Gastroesophageal sphincter (tissue), 3 donors: Measurements from ENCODE around the gene NPW.

ENCODE experiments used
- CTCF ChIP-seq, 4 experiments: fragments of 200-600 bp in 2 of 4; fragments of 450-650 bp in 2 of 4; sonication (generic) in 1 of 4; IDR thresholded peaks; one replicate each; pipeline ENCODE4 v1.5.1; 2017 to 2019; ENCODE audit warnings: antibody characterized with exemption in 4 of 4, mild to moderate bottlenecking in 2 of 4, moderate library complexity in 2 of 4
- EP300 ChIP-seq: sonication (generic); formaldehyde crosslinking; IDR thresholded peaks from one replicate; pipeline ENCODE4 v1.6.1; 2017; ENCODE audit warnings: antibody characterized with exemption, mild to moderate bottlenecking
- POLR2A ChIP-seq, 2 donors: fragments of 450-650 bp; IDR thresholded peaks; one replicate each; pipeline ENCODE4 v1.6.1; 2017; ENCODE audit warnings: antibody characterized with exemption in 2 of 2, mild to moderate bottlenecking in 2 of 2, moderate library complexity in 1 of 2
- POLR2AphosphoS5 ChIP-seq: sonication (generic); formaldehyde crosslinking; IDR thresholded peaks from one replicate; pipeline ENCODE4 v1.6.1; 2017; ENCODE audit warnings: antibody characterized with exemption

GRCh38 chr16:1984347-1985225, 35.0 kb upstream of the NPW start:
- TF ChIP-seq CTCF (IDR thresholded peaks at IDR 0.05) (no peak), POLR2A (IDR thresholded peaks at IDR 0.05) (no peak), EP300 (no peak), POLR2AphosphoS5 (no peak)
